HL-60 (cell line): ENCODE data around the gene TMEM123.

Experiments
- DNase-seq, 2 experiments: peaks; one replicate each; pipeline ENCODE4 v3.0.0-alpha.2; 2010 to 2020; ENCODE audit warnings: low read depth in 1 of 2, low spot score in 1 of 2
- H3K27ac ChIP-seq: fragments of 250-450 bp; sonication (Bioruptor Pico); replicated peaks from 2 replicates; pipeline ENCODE4 v1.5.1; 2020; ENCODE audit warnings: mild to moderate bottlenecking, moderate library complexity
- H3K27me3 ChIP-seq: fragments of 250-450 bp; sonication (Bioruptor Pico); 2 replicates; pipeline ENCODE4 v1.5.1; 2021; ENCODE audit warnings: mild to moderate bottlenecking, moderate library complexity; ENCODE audit not compliant: insufficient read depth, poor library complexity, severe bottlenecking
- H3K4me3 ChIP-seq: replicated peaks from 2 replicates; pipeline ENCODE4 v1.5.1; 2011; ENCODE audit warnings: mild to moderate bottlenecking, control low read depth, low read length; ENCODE audit not compliant: insufficient read depth
- CTCF ChIP-seq: IDR thresholded peaks from one replicate; pipeline ENCODE4 v1.5.1; 2011; ENCODE audit warnings: low read length, control low read depth, inconsistent platforms; ENCODE audit not compliant: insufficient read depth
- GABPA ChIP-seq: IDR thresholded peaks from 2 replicates; pipeline ENCODE4 v1.6.1; 2012; ENCODE audit warnings: low read depth
- POLR2AphosphoS5 ChIP-seq: IDR thresholded peaks from 2 replicates; pipeline ENCODE4 v1.6.1; 2012; ENCODE audit warnings: low read depth
- SPI1 ChIP-seq: IDR thresholded peaks from 2 replicates; pipeline ENCODE4 v1.6.1; 2012; ENCODE audit warnings: low read depth, mild to moderate bottlenecking, borderline replicate concordance
- TF ChIP-seq, protein P1 (sequence below): IDR thresholded peaks from 2 replicates; pipeline ENCODE4 v1.6.1; 2012; ENCODE audit warnings: low read depth; ENCODE audit not compliant: insufficient replicate concordance

The TMEM123 gene

DNA sequence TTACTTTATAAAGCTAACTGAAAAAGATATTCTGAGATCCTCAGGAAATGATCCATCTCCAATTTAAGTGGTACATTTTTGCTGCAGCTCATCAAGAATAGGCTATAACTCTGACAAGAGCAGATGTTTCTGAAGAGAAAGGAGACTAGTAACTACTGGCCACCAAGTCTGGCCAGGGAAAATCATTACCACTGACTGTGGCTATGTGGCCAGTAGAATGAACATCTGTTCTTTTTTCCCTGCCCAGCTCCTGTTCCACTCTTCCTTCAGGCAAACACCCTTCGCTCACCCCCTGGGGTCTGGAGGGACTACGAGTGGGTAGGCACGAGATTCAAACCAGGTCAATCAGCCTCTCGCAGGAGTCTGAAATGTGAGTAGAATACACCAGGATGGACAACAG, 23.9 kb downstream of the TMEM123 start:
- TF ChIP-seq POLR2AphosphoS5: no peak
- TF ChIP-seq SPI1: no peak
- TF ChIP-seq, protein P1, sequence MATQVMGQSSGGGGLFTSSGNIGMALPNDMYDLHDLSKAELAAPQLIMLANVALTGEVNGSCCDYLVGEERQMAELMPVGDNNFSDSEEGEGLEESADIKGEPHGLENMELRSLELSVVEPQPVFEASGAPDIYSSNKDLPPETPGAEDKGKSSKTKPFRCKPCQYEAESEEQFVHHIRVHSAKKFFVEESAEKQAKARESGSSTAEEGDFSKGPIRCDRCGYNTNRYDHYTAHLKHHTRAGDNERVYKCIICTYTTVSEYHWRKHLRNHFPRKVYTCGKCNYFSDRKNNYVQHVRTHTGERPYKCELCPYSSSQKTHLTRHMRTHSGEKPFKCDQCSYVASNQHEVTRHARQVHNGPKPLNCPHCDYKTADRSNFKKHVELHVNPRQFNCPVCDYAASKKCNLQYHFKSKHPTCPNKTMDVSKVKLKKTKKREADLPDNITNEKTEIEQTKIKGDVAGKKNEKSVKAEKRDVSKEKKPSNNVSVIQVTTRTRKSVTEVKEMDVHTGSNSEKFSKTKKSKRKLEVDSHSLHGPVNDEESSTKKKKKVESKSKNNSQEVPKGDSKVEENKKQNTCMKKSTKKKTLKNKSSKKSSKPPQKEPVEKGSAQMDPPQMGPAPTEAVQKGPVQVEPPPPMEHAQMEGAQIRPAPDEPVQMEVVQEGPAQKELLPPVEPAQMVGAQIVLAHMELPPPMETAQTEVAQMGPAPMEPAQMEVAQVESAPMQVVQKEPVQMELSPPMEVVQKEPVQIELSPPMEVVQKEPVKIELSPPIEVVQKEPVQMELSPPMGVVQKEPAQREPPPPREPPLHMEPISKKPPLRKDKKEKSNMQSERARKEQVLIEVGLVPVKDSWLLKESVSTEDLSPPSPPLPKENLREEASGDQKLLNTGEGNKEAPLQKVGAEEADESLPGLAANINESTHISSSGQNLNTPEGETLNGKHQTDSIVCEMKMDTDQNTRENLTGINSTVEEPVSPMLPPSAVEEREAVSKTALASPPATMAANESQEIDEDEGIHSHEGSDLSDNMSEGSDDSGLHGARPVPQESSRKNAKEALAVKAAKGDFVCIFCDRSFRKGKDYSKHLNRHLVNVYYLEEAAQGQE: no peak
- Histone ChIP-seq H3K27ac (no peak overlapping the region), H3K4me3 (no peak overlapping the region), H3K27me3 (no peaks in the 10 kb centered on the region)
- no peak for DNase-seq

DNA sequence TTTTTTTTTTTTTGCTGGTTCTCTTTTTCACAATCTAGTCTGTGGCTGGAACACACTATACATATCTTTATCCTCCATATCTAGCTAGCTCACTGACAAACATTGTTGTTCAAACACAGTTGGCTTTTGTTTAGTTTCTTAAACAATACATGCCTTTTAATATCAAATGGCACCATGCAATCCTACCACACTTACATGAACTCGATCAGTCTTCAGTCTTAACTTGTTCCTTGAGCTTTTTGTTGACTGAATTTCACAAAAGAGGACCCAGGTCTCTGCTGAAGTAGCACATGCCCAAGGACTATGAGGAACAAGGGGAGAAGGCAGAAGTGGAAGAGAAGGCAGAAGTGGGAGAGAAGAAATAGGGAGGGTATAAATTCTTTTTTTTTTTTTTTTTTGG, 25.5 kb downstream of the TMEM123 start:
- peak in 1 of 2 experiments; percentile 63 for DNase-seq
- H3K4me3 ChIP-seq: no peak overlapping the region
- TF ChIP-seq SPI1 (peak; percentile 68; the same call in 1 of the 2 replicates), POLR2AphosphoS5 (no peak)
- peak overlapping the region; percentile 19 for H3K27ac ChIP-seq
- no peaks in the 10 kb centered on the region for H3K27me3 ChIP-seq

DNA sequence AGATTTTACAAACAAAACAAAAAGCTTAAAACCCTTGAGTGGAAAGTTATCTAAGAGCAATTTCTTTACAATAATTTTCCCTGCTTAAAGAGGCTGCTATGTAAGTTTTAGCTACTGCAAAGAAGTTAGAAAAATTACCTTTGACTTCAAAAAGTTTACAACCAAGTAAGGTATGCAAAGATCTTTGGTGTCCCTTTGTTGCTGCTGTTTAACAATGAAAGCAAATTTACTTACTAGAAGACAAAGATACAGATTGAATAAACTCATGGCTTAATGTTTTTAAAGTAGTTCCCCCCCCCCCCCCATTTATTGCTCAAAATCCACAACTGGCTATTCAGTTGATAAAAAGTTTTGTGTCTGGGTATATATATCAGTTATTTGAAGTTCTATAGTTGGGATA, 26.0 kb downstream of the TMEM123 start:
- H3K27me3 ChIP-seq: no peaks in the 10 kb centered on the region
- H3K27ac ChIP-seq: no peak overlapping the region
- TF ChIP-seq CTCF: no peak
- no peak overlapping the region for H3K4me3 ChIP-seq
- no peak for DNase-seq

DNA sequence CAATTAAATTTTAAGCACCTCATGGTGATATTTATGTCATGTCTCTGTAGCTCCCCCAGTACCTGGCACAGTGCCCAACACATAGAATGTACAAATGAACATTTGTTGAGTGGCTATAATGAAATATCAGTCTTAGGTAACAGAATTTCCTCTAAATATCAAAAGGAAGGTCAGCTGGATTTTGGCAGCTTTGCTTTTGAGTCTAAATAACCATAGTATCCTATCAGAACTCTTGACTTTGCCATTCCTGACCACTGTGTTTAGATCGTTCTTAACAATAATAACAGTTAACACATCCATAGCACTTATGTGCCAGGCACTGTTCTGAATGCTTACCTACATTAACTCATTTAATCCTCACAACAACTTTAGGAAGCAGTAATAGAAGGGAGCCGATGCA, 26.6 kb downstream of the TMEM123 start:
- H3K27me3 ChIP-seq: no peaks in the 10 kb centered on the region
- TF ChIP-seq, protein P1: no peak
- TF ChIP-seq CTCF (no peak), SPI1 (no peak), GABPA (no peak), POLR2AphosphoS5 (no peak)
- H3K4me3 ChIP-seq: no peak overlapping the region
- no peak overlapping the region for H3K27ac ChIP-seq
- no peak for DNase-seq

DNA sequence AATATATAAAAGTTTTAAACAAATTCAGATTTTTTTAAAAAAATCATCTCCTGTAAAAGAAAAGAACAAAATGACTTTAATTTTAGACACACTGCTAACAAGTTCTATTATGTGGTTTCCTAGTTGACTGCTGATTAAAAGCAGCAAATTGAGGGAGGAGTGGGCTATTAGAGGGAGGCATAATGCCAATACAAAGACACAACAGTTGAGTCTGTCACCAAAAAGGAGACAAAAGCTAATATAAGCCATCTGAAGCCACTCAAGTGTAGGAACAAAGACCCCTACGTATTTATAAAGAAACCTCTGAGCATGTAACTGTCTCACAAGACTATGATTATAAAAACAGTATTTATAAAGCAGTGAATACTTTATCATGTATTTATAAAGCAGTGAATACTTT, 28.6 kb downstream of the TMEM123 start:
- Histone ChIP-seq H3K27ac (no peak overlapping the region), H3K4me3 (no peak overlapping the region), H3K27me3 (no peaks in the 10 kb centered on the region)
- no peak for TF ChIP-seq GABPA
- no peak for TF ChIP-seq POLR2AphosphoS5
- no peak for TF ChIP-seq CTCF
- TF ChIP-seq, protein P1: no peak
- TF ChIP-seq SPI1: no peak
- no peak for DNase-seq
